Colonic mucosa (tissue), 4 donors: Measurements from ENCODE around the gene PRM2. TPM values are rescaled to one million over a fixed set of nuclear protein-coding genes. Genes with fewer than 3 reads are reported as not detected.
A peak's percentile ranks its signal among the peaks of the same experiment; 100 is the strongest.

Experiments used
- DNase-seq: peaks from one replicate; pipeline ENCODE4 v3.0.0-alpha.2; 2020
- H3K27ac ChIP-seq: fragments of 200-600 bp; one replicate; pipeline ENCODE4 v1.8.0; 2021
- H3K27me3 ChIP-seq: fragments of 200-600 bp; one replicate; pipeline ENCODE4 v1.8.0; 2021
- H3K36me3 ChIP-seq: fragments of 200-600 bp; one replicate; pipeline ENCODE4 v1.8.0; 2021
- H3K4me1 ChIP-seq: fragments of 200-600 bp; one replicate; pipeline ENCODE4 v1.8.0; 2021; ENCODE audit warnings: mild to moderate bottlenecking
- H3K4me3 ChIP-seq: fragments of 200-600 bp; one replicate; pipeline ENCODE4 v1.8.0; 2021
- H3K9ac ChIP-seq, 2 donors: one replicate each; pipeline ENCODE4 v1.7.0; 2013; ENCODE audit warnings: control low read depth in 2 of 2, low read depth in 2 of 2, low read length in 2 of 2
- H3K9me3 ChIP-seq: fragments of 200-600 bp; one replicate; pipeline ENCODE4 v1.8.0; 2021
- CTCF ChIP-seq: fragments of 200-600 bp; IDR thresholded peaks from one replicate; pipeline ENCODE4 v1.8.0; 2022; ENCODE audit warnings: antibody characterized with exemption, mild to moderate bottlenecking
- intact Hi-C: fragments of 100-400 bp; cut with DNase I; formaldehyde crosslinking; loops from one replicate; pipeline ENCODE4 v1.14.1; 2022
- total RNA-seq, 2 donors: library from RNA; stranded (reverse); fragmentation: NEBNext Ultra II Directional in 1 of 2; extraction: Animal tissue kit (Norgen Biotek cat#: 25700) in 1 of 2; gene quantifications; one replicate each; pipeline ENCODE4 v1.2.1, GENCODE V29; 2021
- donor health status: healthy.
- donor health status: DM: no; HTN: no; CAD: no.
- donor health status: DM: no; HTN: no; CAD: no.

Gene PRM2
- total RNA-seq, 2 donors from 2014 or later: not detected

- Histone ChIP-seq H3K27me3 (no peaks in the 10 kb centered on the region), H3K4me3 (no peak overlapping the region), H3K36me3 (no peaks in the 10 kb centered on the region), H3K4me1 (no peaks in the 10 kb centered on the region), H3K27ac (no peak overlapping the region), H3K9ac (no peak overlapping the region), H3K9me3 (no peaks in the 10 kb centered on the region)
- TF ChIP-seq CTCF: no peak
- intact Hi-C loops: no loop called here
- DNase-seq: no peak
Observed at GRCh38 chr16:11271610-11272009, 4.7 kb downstream of the PRM2 start.

- no peaks in the 10 kb centered on the region for H3K36me3 ChIP-seq
- no peaks in the 10 kb centered on the region for H3K27me3 ChIP-seq
- no peak for TF ChIP-seq CTCF
- no peaks in the 10 kb centered on the region for H3K9me3 ChIP-seq
- DNase-seq: no peak
- H3K27ac ChIP-seq: no peak overlapping the region
- no peak overlapping the region for H3K4me3 ChIP-seq
- H3K4me1 ChIP-seq: no peaks in the 10 kb centered on the region
- H3K9ac ChIP-seq: no peak overlapping the region
- intact Hi-C loops: no loop called here
Observed at GRCh38 chr16:11270602-11271162, 5.6 kb downstream of the PRM2 start.

DNA sequence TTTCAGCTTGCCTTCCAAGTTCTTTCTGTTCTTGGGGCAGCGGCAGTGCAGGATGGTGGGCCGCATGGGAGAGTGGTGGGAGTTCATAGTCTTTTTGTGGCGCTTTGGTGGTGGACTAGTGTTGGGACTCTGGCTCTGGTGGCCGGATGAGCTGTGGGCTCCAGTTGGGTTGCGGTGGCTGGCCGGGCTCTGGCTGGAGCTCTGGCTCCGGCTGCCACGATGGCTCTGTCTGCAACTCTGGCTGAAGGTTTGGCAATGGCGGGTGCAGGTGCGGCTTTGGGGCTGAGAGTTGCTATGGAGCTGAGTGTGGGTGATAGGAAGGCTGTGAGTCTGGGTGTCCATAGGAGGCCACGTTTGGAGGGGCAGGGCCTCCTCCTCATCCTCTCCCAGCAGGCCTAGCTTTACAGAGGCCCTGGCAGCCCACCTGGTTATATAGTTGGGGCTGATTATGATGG, 7.3 kb downstream of the PRM2 start, which contains the start of gene TNP2:
Gene TNP2, minus strand, starts transcription at position 405 of the 455 bp plus-strand sequence. Its CDS starts 63 bp downstream, at position 342.
- TF ChIP-seq CTCF: no peak
- no peak for DNase-seq
- Histone ChIP-seq H3K27me3 (no peaks in the 10 kb centered on the region), H3K36me3 (no peaks in the 10 kb centered on the region), H3K9me3 (no peaks in the 10 kb centered on the region), H3K9ac (no peak within 1 kb of the TSS), H3K4me1 (peaks cover 5% of the 10 kb centered on the region), H3K4me3 (no peak within 1 kb of the TSS), H3K27ac (no peak within 1 kb of the TSS)
- intact Hi-C loops: no loop called here

- DNase-seq: no peak
- Histone ChIP-seq H3K4me3 (no peak overlapping the region), H3K36me3 (no peaks in the 10 kb centered on the region), H3K27me3 (no peaks in the 10 kb centered on the region), H3K27ac (peak overlapping the region; percentile 22), H3K4me1 (peaks cover 11% of the 10 kb centered on the region), H3K9ac (no peak overlapping the region), H3K9me3 (no peaks in the 10 kb centered on the region)
- no peak for TF ChIP-seq CTCF
- intact Hi-C loops: no loop called here
Observed at GRCh38 chr16:11265124-11265523, 11.2 kb downstream of the PRM2 start.

DNA sequence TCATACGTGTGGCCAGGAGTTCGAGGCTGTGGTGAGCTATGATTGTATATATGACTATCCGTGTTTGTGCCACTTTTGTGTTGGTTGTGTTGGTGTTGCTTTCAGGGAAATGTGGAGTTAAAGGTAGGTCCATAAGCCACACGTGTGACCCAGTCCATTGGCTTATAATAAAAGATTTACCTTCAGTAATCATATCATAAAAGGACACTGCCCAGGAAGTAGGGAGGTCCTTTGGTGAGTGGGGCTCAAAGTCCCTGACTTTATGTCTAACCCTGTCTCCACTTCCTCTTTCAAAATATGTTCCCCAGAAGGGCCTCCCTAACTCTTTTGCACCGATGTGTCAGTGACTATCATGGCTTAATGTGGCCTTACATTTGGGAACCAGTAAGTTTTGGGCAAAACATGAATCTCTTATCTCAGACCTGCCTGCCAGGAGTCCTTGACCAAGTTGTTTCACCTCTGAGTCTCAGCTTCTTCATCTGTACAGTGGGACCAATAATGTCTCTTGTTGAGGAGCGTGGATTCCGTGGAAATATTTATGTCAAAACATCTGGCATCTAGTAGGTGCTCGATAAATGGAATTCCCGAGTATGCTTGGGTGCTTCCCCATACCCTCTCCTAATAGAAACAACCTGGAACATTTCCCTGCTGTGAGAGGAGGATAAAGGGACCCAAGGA, 12.0 kb downstream of the PRM2 start:
- Histone ChIP-seq H3K4me1 (peaks cover 11% of the 10 kb centered on the region), H3K27ac (peak overlapping the region; percentile 50)

More for the DNA sequence above, 12.0 kb downstream of the PRM2 start:
- peak; percentile 54 for DNase-seq
- peak overlapping the region in 1 of 2 donors; percentile 27 for H3K9ac ChIP-seq
- H3K27me3 ChIP-seq: no peaks in the 10 kb centered on the region
- no peak overlapping the region for H3K4me3 ChIP-seq
- H3K36me3 ChIP-seq: no peaks in the 10 kb centered on the region
- no peaks in the 10 kb centered on the region for H3K9me3 ChIP-seq
- intact Hi-C loops: no loop called here
- no peak for TF ChIP-seq CTCF
